H1 (cell line): ENCODE results near the gene EPB42. TPM values are rescaled to one million over a fixed set of nuclear protein-coding genes. Genes with fewer than 3 reads are reported as not detected.

Source experiments
- CEBPB ChIP-seq: IDR thresholded peaks from 2 replicates; pipeline ENCODE4 v1.6.1; 2012; ENCODE audit warnings: low read depth, low read length
- GTF2F1 ChIP-seq: IDR thresholded peaks from 2 replicates; pipeline ENCODE4 v1.6.1; 2012; ENCODE audit warnings: low read depth, low read length, improper control_type of control experiment, borderline replicate concordance
- HDAC2 ChIP-seq, 2 experiments: fragments of 300-600 bp in 1 of 2; sonication (generic) in 1 of 2; IDR thresholded peaks; 2 replicates each; pipeline ENCODE4 v1.6.1; 2011 to 2012; ENCODE audit warnings: low read depth in 2 of 2, low read length in 2 of 2, mild to moderate bottlenecking in 2 of 2, moderate library complexity in 2 of 2, borderline replicate concordance in 1 of 2, inconsistent platforms in 1 of 2
- KDM5A ChIP-seq: fragments of 200-600 bp; IDR thresholded peaks from 2 replicates; pipeline ENCODE4 v1.7.1; 2012; ENCODE audit warnings: mild to moderate bottlenecking, low read length, inconsistent platforms, mixed read lengths
- PHF8 ChIP-seq: fragments of 200-600 bp; sonication (generic); conservative IDR thresholded peaks from 2 replicates; pipeline ENCODE4 v1.7.1; 2012; ENCODE audit warnings: low read depth, mild to moderate bottlenecking, inconsistent platforms, low read length, moderate library complexity
- polyA plus RNA-seq, 7 experiments: library from polyadenylated mRNA; depleted of rRNA in 3 of 7; stranded (reverse) in 5 of 7; unstranded in 2 of 7; fragments of >200 nt in 5 of 7; fragments of 200-250 nt in 2 of 7; gene quantifications; 1 replicate in 5 of 7; 2 replicates in 1 of 7; 4 replicates in 1 of 7; pipeline versions ENCODE4 v1.2.1 to v1.2.3, GENCODE V29; 2011 to 2013; ENCODE audit warnings: missing spikeins in 2 of 7, mixed read lengths in 2 of 7
- total RNA-seq: library from RNA; stranded (reverse); fragmentation: NEBNext Ultra II Directional; extraction: Animal tissue kit (Norgen Biotek cat#: 25700); gene quantifications from 2 replicates; pipeline ENCODE4 v1.2.1, GENCODE V29; 2021

EPB42 gene
- total and polyA plus RNA-seq, 2 of the 8 experiments (the other 6 are each of a cell fraction or from before 2014, with no cell fraction given) = not detected

DNA sequence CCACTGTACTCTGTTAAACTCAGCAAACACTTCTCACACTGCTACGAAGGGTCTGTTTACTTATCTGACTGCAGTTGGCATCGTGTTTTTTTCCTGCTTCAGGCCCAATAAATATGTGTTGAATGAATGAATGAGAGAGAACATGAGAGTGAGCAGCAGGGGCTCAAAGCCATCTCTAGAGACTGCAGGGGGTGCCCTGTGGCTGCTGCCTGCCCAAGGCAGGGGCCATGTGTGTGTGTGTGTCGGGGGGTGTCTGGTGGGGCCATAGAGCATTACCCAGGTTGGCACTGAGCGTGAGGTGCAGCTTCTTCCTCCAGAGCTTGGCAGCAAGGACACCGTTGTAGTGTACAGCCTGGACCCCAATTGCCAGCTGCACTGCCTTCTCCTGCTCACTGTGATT is 14.8 kb downstream of the EPB42 start (continued):
- TF ChIP-seq CEBPB (no peak), HDAC2 (IDR thresholded peaks at IDR 0.05; ENCODE audit: borderline replicate concordance in 1 of 2, low read depth in 2 of 2, low read length in 2 of 2) (no peak), PHF8 (no peak), KDM5A (no peak), GTF2F1 (no peak)
